Peyer's patch (tissue), 4 donors: ENCODE measurements around the gene ZBTB22. TPM values are rescaled to one million over a fixed set of nuclear protein-coding genes. Genes with fewer than 3 reads are reported as not detected.

Source experiments
- DNase-seq, 3 donors: peaks; one replicate each; pipeline ENCODE4 v3.0.0-alpha.2; 2017 to 2019
- H3K27ac ChIP-seq, 4 donors: fragments of 200-600 bp; sonication (generic); one replicate each; pipeline ENCODE4 v1.5.1; 2016 to 2019
- H3K27me3 ChIP-seq, 2 donors: fragments of 200-600 bp; sonication (generic); one replicate each; pipeline ENCODE4 v1.5.1; 2019
- H3K36me3 ChIP-seq, 3 donors: fragments of 200-600 bp; sonication (generic); one replicate each; pipeline ENCODE4 v1.5.1; 2016 to 2019
- H3K4me1 ChIP-seq, 4 donors: fragments of 200-600 bp; sonication (generic); one replicate each; pipeline ENCODE4 v1.5.1; 2016 to 2019
- H3K4me3 ChIP-seq, 4 donors: fragments of 200-600 bp; sonication (generic); 1 replicate in 3 of 4; 2 replicates in 1 of 4; pipeline ENCODE4 v1.5.1; 2016 to 2019; ENCODE audit warnings: mild to moderate bottlenecking in 1 of 4
- H3K9me3 ChIP-seq, 4 donors: fragments of 200-600 bp; sonication (generic); one replicate each; pipeline ENCODE4 v1.5.1; 2016 to 2019; ENCODE audit warnings: mild to moderate bottlenecking in 1 of 4
- CTCF ChIP-seq, 6 experiments: fragments of 450-650 bp in 4 of 6; fragments of 200-600 bp in 2 of 6; sonication (generic) in 1 of 6; IDR thresholded peaks; one replicate each; pipeline ENCODE4 v1.5.1; 2017 to 2019; ENCODE audit warnings: antibody characterized with exemption in 6 of 6, mild to moderate bottlenecking in 3 of 6, moderate library complexity in 1 of 6
- POLR2A ChIP-seq, 2 donors: fragments of 450-650 bp; IDR thresholded peaks; one replicate each; pipeline ENCODE4 v1.5.1; 2017; ENCODE audit warnings: antibody characterized with exemption in 2 of 2, mild to moderate bottlenecking in 2 of 2, moderate library complexity in 2 of 2
- total RNA-seq, 4 donors: library from RNA; depleted of rRNA; stranded (reverse); fragments of >200 nt; gene quantifications; one replicate each; pipeline ENCODE4 v1.1.0, GENCODE V29; 2016

The ZBTB22 gene
- total RNA-seq, 4 donors from 2014 or later: 11.6 to 27.6 (median 20.2) TPM

- H3K36me3 ChIP-seq: peaks cover 0 to 23% (median 0%) of the 10 kb centered on the region in 3 donors
- H3K27ac ChIP-seq: peak overlapping the region; percentile 84 to 98 (median 92)
- peaks cover 0 to 40% (median 15%) of the 10 kb centered on the region in 4 donors for H3K4me1 ChIP-seq
- no peaks in the 10 kb centered on the region for H3K9me3 ChIP-seq
- peak overlapping the region; percentile 63 to 94 (median 76) for H3K4me3 ChIP-seq
- TF ChIP-seq POLR2A (IDR thresholded peaks at IDR 0.05): no peak
- TF ChIP-seq CTCF (IDR thresholded peaks at IDR 0.05): no peak
- no peak for DNase-seq
- no peaks in the 10 kb centered on the region for H3K27me3 ChIP-seq
Measured at GRCh38 chr6:33324125-33324524, 6.6 kb upstream of the ZBTB22 start.

- DNase-seq: peak in 2 of 3 donors; percentile 54 to 55
- H3K4me3 ChIP-seq: peak overlapping the region; percentile 63 to 94 (median 76)
- no peaks in the 10 kb centered on the region for H3K27me3 ChIP-seq
- peak overlapping the region; percentile 84 to 98 (median 92) for H3K27ac ChIP-seq
- H3K9me3 ChIP-seq: no peaks in the 10 kb centered on the region
- H3K4me1 ChIP-seq: peaks cover 0 to 45% (median 15%) of the 10 kb centered on the region in 4 donors
- H3K36me3 ChIP-seq: peaks cover 0 to 29% (median 0%) of the 10 kb centered on the region in 3 donors
- TF ChIP-seq POLR2A (IDR thresholded peaks at IDR 0.05) (no peak), CTCF (IDR thresholded peaks at IDR 0.05) (no peak)
Measured at GRCh38 chr6:33323623-33323948, 6.0 kb upstream of the ZBTB22 start.

DNA sequence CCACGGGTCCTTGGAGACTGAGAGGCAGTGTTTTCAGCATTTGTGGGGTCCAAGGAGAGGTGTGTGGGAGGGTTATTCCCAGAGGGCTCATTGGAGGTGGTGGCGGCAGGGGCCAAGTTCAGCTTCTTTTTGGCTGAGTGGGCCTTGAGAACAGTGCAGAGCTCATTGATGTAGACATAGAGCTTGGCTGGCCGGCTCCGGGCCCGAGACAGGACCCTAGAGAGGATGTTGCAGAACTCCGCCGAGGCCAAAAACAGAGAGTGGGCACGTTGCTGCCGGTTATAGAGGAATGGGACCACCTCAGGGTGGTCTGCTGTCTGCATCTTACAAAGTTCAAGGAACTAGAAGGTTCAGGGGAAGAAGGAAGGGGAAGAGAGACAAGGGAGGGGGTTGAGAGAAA is 3.7 kb upstream of the ZBTB22 start:
- TF ChIP-seq POLR2A (IDR thresholded peaks at IDR 0.05) (no peak), CTCF (IDR thresholded peaks at IDR 0.05) (no peak)
- peaks cover 0 to 29% (median 0%) of the 10 kb centered on the region in 3 donors for H3K36me3 ChIP-seq
- H3K4me1 ChIP-seq: peaks cover 0 to 60% (median 19%) of the 10 kb centered on the region in 4 donors
- peak overlapping the region in 3 of 4 donors; percentile 71 to 94 (median 80) for H3K4me3 ChIP-seq
- no peaks in the 10 kb centered on the region for H3K27me3 ChIP-seq
- no peak for DNase-seq
- peak overlapping the region in 3 of 4 donors; percentile 10 to 92 (median 91) for H3K27ac ChIP-seq
- no peaks in the 10 kb centered on the region for H3K9me3 ChIP-seq

- TF ChIP-seq CTCF (IDR thresholded peaks at IDR 0.05): no peak
- no peak for TF ChIP-seq POLR2A (IDR thresholded peaks at IDR 0.05)
- no peaks in the 10 kb centered on the region for H3K27me3 ChIP-seq
- H3K9me3 ChIP-seq: no peaks in the 10 kb centered on the region
- H3K36me3 ChIP-seq: peaks cover 0 to 29% (median 0%) of the 10 kb centered on the region in 3 donors
- H3K27ac ChIP-seq: peak overlapping the region in 3 of 4 donors; percentile 10 to 42 (median 19)
- peaks cover 0 to 64% (median 20%) of the 10 kb centered on the region in 4 donors for H3K4me1 ChIP-seq
- DNase-seq: no peak
- H3K4me3 ChIP-seq: no peak overlapping the region
Measured at GRCh38 chr6:33320315-33321181, 3.0 kb upstream of the ZBTB22 start.

DNA sequence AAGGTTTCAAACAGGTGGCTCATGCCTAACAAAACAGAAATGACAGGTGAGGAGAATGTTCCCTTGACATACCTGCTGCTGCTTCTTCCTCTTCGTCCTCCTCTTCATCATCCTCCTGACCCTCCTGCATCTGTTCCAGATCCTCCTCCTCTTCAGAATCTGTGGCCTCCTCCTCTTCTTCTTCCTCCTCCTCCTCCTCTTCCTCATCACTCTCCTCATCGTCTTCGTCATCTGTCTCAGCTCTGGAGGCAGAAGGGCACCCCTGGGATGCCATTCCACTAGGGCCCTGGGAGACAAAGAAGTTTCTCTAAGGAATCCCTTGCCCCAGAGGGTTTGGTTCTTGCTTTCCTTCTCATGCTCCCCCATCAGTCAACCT is 2.4 kb upstream of the ZBTB22 start:
- Histone ChIP-seq H3K4me1 (peaks cover 4 to 71% (median 24%) of the 10 kb centered on the region in 4 donors), H3K36me3 (peaks cover 0 to 29% (median 0%) of the 10 kb centered on the region in 3 donors)

More for the DNA sequence above, 2.4 kb upstream of the ZBTB22 start:
- Histone ChIP-seq H3K4me3 (no peak overlapping the region), H3K9me3 (no peaks in the 10 kb centered on the region), H3K27me3 (no peaks in the 10 kb centered on the region), H3K27ac (peak overlapping the region in 1 of 4 donors; percentile 13)
- no peak for DNase-seq
- TF ChIP-seq CTCF (IDR thresholded peaks at IDR 0.05) (no peak), POLR2A (IDR thresholded peaks at IDR 0.05) (no peak)
